Neural progenitor cell (in vitro differentiated cells): Measurements from ENCODE around the gene CELA2B.

ENCODE experiments used
- CTCF ChIP-seq: fragments of 200-600 bp; sonication (generic); IDR thresholded peaks from 2 replicates; pipeline ENCODE4 v1.5.1; 2017; ENCODE audit warnings: antibody characterized with exemption, mild to moderate bottlenecking
- EZH2 ChIP-seq: fragments of 200-600 bp; sonication (generic); IDR thresholded peaks from 2 replicates; pipeline ENCODE4 v1.6.1; 2017; ENCODE audit warnings: antibody characterized with exemption, mild to moderate bottlenecking, moderate library complexity
- EZH2phosphoT487 ChIP-seq: fragments of 200-600 bp; sonication (generic); IDR thresholded peaks from 2 replicates; pipeline ENCODE4 v1.6.1; 2017; ENCODE audit warnings: antibody characterized with exemption

DNA sequence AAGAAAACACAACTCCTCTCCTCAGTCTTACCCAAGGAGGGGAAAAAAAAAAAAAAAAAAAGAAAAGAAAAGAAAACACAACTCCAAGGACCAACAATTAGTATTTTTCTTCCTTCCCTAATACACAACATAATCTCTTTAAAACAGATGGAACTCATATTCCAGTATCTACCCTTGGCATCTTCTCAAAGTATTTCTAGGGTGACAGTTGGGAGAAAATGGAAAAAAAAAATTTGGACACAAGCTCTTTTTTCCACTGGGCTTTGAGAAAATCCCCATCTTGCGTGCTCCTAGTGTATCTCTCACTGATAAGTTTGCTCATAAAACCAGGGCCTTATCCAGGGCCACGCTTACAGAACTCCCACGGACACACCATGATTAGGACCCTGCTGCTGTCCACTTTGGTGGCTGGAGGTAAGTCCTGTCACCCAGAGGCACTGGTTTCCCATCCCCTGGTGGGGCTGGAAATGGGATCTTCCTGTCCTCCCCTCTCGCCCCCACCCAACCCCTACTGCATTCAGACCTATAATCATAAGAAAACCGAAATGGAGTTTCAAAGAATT lies at the start of gene CELA2B:
- TF ChIP-seq CTCF (no peak), EZH2 (no peak), EZH2phosphoT487 (no peak)
